GM21717 (cell line): ENCODE data around the gene CDKN1C.

ENCODE experiments used
- ATAC-seq: cut with Tn5 transposase; IDR thresholded peaks from one replicate; pipeline ENCODE4 v1.9.1; 2021; ENCODE audit warnings: mild to moderate bottlenecking, moderate library complexity; ENCODE audit not compliant: unreplicated experiment

CDKN1C gene

GRCh38 chr11:2923446-2924375 is 38.1 kb upstream of the CDKN1C start:
- no peak for ATAC-seq

GRCh38 chr11:2922655-2923054 is 37.1 kb upstream of the CDKN1C start:
- no peak for ATAC-seq

- no peak for ATAC-seq
These were observed 36.3 kb upstream of the CDKN1C start for GRCh38 chr11:2921742-2922493.

- no peak for ATAC-seq
These were observed 35.7 kb upstream of the CDKN1C start for GRCh38 chr11:2921261-2921660.

GRCh38 chr11:2920343-2920742 is 34.8 kb upstream of the CDKN1C start:
- no peak for ATAC-seq

- no peak for ATAC-seq
These were observed 34.3 kb upstream of the CDKN1C start for GRCh38 chr11:2919837-2920236.

GRCh38 chr11:2919188-2919587 is 33.6 kb upstream of the CDKN1C start:
- no peak for ATAC-seq

GRCh38 chr11:2917842-2918490 is 32.4 kb upstream of the CDKN1C start:
- no peak for ATAC-seq

GRCh38 chr11:2916892-2917645 is 31.5 kb upstream of the CDKN1C start:
- ATAC-seq, result no peak

GRCh38 chr11:2916114-2916891 is 30.7 kb upstream of the CDKN1C start:
- no peak for ATAC-seq

- ATAC-seq, result no peak
These were observed 29.9 kb upstream of the CDKN1C start for GRCh38 chr11:2915473-2915872.

GRCh38 chr11:2914455-2915195 is 29.1 kb upstream of the CDKN1C start:
- no peak for ATAC-seq

- ATAC-seq, result no peak
These were observed 28.2 kb upstream of the CDKN1C start for GRCh38 chr11:2913776-2914175.

GRCh38 chr11:2913019-2913431 is 27.4 kb upstream of the CDKN1C start:
- no peak for ATAC-seq

- ATAC-seq, result no peak
These were observed 26.9 kb upstream of the CDKN1C start for GRCh38 chr11:2912498-2912897.

- ATAC-seq, result no peak
These were observed 26.3 kb upstream of the CDKN1C start for GRCh38 chr11:2911785-2912391.

- ATAC-seq, result no peak
These were observed 25.7 kb upstream of the CDKN1C start for GRCh38 chr11:2911088-2911784.

GRCh38 chr11:2910401-2910955 is 24.9 kb upstream of the CDKN1C start:
- ATAC-seq, result no peak
